Activated CD8-positive, alpha-beta T cell treated with anti-CD3 and anti-CD28 coated beads for 36 hours (primary cell): Measurements from ENCODE around the gene MAVS. TPM values are rescaled to one million over a fixed set of nuclear protein-coding genes. Genes with fewer than 3 reads are reported as not detected.

Experiments used
- ATAC-seq: fragments of 200-7000 bp; cut with Tn5 transposase; one replicate; pipeline ENCODE4 v1.10.0; 2021; ENCODE audit warnings: mild to moderate bottlenecking, moderate library complexity
- CTCF ChIA-PET: fragments of 350-600 bp; sonication (Branson Sonifier 250); formaldehyde crosslinking; loops from one replicate; lab custom pipeline; 2021; ENCODE audit warnings: antibody characterized with exemption; lab: Charles Lee
- POLR2A ChIA-PET: fragments of 350-600 bp; sonication (Branson Sonifier 250); formaldehyde crosslinking; loops from one replicate; lab custom pipeline; 2021; ENCODE audit warnings: antibody characterized with exemption; lab: Charles Lee
- DNase-seq: peaks from one replicate; pipeline ENCODE4 v3.0.0-alpha.2; 2020
- H3K27ac Mint-ChIP-seq: one replicate; pipeline ENCODE4 v1.8.0; 2021; ENCODE audit warnings: mild to moderate bottlenecking, mixed read lengths
- H3K27me3 Mint-ChIP-seq: one replicate; pipeline ENCODE4 v1.8.0; 2021; ENCODE audit warnings: mixed read lengths
- H3K36me3 Mint-ChIP-seq: one replicate; pipeline ENCODE4 v1.8.0; 2021; ENCODE audit warnings: low read depth, mixed read lengths
- H3K4me1 Mint-ChIP-seq: one replicate; pipeline ENCODE4 v1.8.0; 2021; ENCODE audit warnings: low read depth, mixed read lengths
- H3K4me3 Mint-ChIP-seq: one replicate; pipeline ENCODE4 v1.8.0; 2021; ENCODE audit warnings: mild to moderate bottlenecking, moderate library complexity, mixed read lengths
- H3K9me3 Mint-ChIP-seq: one replicate; pipeline ENCODE4 v1.8.0; 2021; ENCODE audit warnings: mixed read lengths
- intact Hi-C: fragments of 100-400 bp; cut with micrococcal nuclease; formaldehyde crosslinking; loops from one replicate; pipeline ENCODE4 v1.10.0; 2022
- total RNA-seq, 2 experiments: library from RNA; stranded (reverse); gene quantifications; one replicate each; pipeline ENCODE4 v1.2.3, GENCODE V29; 2021
- TF ChIP-seq, protein P1 (sequence below): fragments of 200-600 bp; IDR thresholded peaks from one replicate; pipeline ENCODE4 v1.8.0; 2022; ENCODE audit warnings: antibody characterized with exemption, mild to moderate bottlenecking

The MAVS gene
- total RNA-seq, 2 experiments from 2014 or later = 17.0 to 17.5 TPM

DNA sequence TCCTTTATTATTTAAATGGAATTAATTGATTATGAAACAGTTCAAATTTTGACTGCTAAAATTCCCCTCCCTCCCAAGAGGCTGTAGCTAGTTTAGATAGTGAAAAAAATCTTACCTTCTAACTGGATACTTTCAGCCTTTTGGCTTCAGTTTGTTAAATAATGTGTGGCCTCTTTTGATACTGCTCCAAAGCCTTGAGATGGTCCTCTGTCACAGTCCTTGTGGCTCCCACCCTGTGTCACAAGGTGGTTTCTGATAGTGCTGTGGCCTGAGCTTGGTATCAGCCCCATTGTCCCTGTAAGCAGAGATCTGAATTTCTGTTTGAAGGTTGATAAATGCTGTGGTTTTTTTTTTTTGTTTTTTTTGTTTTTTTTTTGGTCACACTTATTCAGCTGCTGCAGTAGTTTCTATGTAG is 63.3 kb downstream of the MAVS start:
- Mint-ChIP-seq H3K4me1 (peaks cover 48% of the 10 kb centered on the region), H3K27me3 (no peaks in the 10 kb centered on the region), H3K4me3 (no peak overlapping the region), H3K36me3 (peaks cover 61% of the 10 kb centered on the region), H3K9me3 (no peaks in the 10 kb centered on the region), H3K27ac (peak overlapping the region; percentile 52)
- DNase-seq (no peak), ATAC-seq (no peak)
- intact Hi-C loops = no loop called here
- TF ChIP-seq, protein P1, sequence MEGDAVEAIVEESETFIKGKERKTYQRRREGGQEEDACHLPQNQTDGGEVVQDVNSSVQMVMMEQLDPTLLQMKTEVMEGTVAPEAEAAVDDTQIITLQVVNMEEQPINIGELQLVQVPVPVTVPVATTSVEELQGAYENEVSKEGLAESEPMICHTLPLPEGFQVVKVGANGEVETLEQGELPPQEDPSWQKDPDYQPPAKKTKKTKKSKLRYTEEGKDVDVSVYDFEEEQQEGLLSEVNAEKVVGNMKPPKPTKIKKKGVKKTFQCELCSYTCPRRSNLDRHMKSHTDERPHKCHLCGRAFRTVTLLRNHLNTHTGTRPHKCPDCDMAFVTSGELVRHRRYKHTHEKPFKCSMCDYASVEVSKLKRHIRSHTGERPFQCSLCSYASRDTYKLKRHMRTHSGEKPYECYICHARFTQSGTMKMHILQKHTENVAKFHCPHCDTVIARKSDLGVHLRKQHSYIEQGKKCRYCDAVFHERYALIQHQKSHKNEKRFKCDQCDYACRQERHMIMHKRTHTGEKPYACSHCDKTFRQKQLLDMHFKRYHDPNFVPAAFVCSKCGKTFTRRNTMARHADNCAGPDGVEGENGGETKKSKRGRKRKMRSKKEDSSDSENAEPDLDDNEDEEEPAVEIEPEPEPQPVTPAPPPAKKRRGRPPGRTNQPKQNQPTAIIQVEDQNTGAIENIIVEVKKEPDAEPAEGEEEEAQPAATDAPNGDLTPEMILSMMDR = no peak
- ChIA-PET CTCF (no interaction called here), POLR2A (interaction anchor here (0.9 to 2.3 kb wide), 2 partner anchors 12 to 15 kb away, joined by 3 to 8 read pairs; no protein-coding TSS in a partner anchor)

DNA sequence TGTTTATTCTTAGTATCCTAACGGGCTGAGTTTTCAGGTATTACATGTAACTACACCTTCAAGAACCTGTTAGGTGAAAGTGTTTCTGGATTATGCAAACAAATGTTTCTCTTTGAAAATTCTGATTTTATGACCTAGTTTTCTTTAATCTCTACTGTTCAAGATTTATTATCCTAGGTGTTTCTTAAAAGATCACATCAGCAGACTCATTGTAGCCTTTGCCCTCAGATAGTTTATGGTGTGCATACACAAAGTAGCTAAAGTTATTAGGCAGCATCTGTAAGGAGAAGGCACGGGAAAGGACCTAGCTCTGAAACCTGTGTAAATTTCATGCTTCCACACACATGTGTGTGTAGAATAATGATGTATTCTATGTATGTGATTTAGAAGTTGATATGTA is 64.2 kb downstream of the MAVS start:
- ChIA-PET POLR2A (interaction anchor here (0.9 to 2.3 kb wide), 2 partner anchors 11 to 16 kb away, joined by 3 to 8 read pairs; no protein-coding TSS in a partner anchor), CTCF (no interaction called here)
- Mint-ChIP-seq H3K4me3 (no peak overlapping the region), H3K27ac (no peak overlapping the region), H3K36me3 (peaks cover 67% of the 10 kb centered on the region), H3K9me3 (no peaks in the 10 kb centered on the region), H3K4me1 (peaks cover 50% of the 10 kb centered on the region), H3K27me3 (no peaks in the 10 kb centered on the region)
- no peak for DNase-seq
- ATAC-seq = no peak
- intact Hi-C loops = no loop called here
- TF ChIP-seq, protein P1 = no peak

DNA sequence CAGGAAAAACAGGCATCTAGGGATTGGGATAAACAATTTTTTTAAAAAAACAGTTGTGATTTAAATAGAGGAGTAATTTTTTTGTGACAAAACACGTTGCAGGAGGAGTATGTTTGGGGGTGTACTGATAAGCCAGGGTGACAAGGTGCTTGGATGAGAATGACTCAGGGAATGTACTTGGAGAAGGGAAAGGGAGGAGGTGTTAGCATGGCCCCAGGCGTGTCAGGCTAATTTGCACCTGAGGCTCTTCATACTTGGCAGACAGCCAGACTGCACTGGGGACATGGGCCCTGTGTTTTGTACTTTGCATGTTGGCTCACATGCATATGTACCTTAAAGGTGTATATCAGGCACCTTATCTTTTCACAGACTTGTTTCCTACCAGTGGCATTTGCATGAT is 65.3 kb downstream of the MAVS start:
- Mint-ChIP-seq H3K27me3 (no peaks in the 10 kb centered on the region), H3K9me3 (no peaks in the 10 kb centered on the region), H3K36me3 (peaks cover 72% of the 10 kb centered on the region), H3K4me3 (no peak overlapping the region), H3K4me1 (peaks cover 49% of the 10 kb centered on the region), H3K27ac (peak overlapping the region; percentile 46)
- ChIA-PET POLR2A (interaction anchor here (1.4 kb wide), 1 partner anchor 11 kb away, joined by 4 read pairs; no protein-coding TSS in a partner anchor), CTCF (no interaction called here)
- intact Hi-C loops = no loop called here
- DNase-seq (no peak), ATAC-seq (no peak)
- TF ChIP-seq, protein P1 = no peak

DNA sequence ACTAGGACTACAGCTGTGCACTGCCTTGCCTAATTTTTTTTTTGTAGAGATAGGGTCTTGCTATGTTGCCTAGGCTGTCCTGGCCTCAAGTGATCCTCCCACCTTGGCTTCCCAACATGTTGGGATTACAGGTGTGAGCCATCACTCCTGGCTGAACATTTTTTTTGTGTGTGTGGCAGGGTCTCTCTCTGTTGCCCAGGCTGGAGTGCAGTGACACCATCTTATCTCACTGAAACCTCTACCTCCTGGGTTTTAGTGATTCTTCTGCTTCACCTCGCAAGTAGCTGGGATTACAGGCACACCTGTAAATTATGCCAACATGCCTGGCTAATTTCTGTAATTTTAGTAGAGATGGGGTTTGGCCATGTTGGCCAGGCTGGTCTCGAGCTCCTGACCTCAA is 67.8 kb downstream of the MAVS start:
- intact Hi-C loops = no loop called here
- CTCF ChIA-PET = interaction anchor here (1.3 kb wide), 1 partner anchor 60 kb away, joined by 3 read pairs; no protein-coding TSS in a partner anchor
- no peaks in the 10 kb centered on the region for H3K27me3 Mint-ChIP-seq
- peaks cover 70% of the 10 kb centered on the region for H3K36me3 Mint-ChIP-seq
- H3K4me3 Mint-ChIP-seq = no peak overlapping the region
- H3K27ac Mint-ChIP-seq = no peak overlapping the region
- DNase-seq = no peak
- H3K4me1 Mint-ChIP-seq = peaks cover 55% of the 10 kb centered on the region
- no peak for ATAC-seq
- TF ChIP-seq, protein P1 = no peak
- H3K9me3 Mint-ChIP-seq = no peaks in the 10 kb centered on the region
- POLR2A ChIA-PET = interaction anchor here (0.6 to 1.2 kb wide), 4 partner anchors 8 to 132 kb away, joined by 3 to 4 read pairs (median 3); no protein-coding TSS in a partner anchor

DNA sequence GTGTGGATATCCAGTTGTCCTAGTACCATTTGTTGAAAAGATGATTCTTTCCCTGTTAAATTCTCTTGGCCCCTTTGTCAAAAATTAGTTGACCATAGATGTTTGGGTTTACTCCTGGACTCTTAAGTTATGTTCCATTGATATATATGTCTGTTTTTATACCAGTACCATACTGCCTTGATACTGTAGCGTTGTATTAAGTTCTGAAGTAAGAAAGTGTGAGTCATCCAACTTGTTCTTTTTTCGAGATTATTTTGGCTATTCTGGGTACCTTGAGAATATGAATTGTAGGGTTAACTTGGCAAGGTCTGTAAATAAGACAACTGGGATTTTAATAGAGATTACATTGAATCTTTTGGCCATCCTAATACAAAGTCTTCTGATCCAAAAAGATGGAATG is 69.1 kb downstream of the MAVS start:
- DNase-seq = no peak
- CTCF ChIA-PET = interaction anchor here (1.3 kb wide), 1 partner anchor 61 kb away, joined by 3 read pairs; no protein-coding TSS in a partner anchor
- POLR2A ChIA-PET = interaction anchor here (0.6 to 1.2 kb wide), 3 partner anchors 9 to 175 kb away, joined by 3 to 4 read pairs (median 3); no protein-coding TSS in a partner anchor
- Mint-ChIP-seq H3K36me3 (peaks cover 64% of the 10 kb centered on the region), H3K27ac (peak overlapping the region; percentile 66), H3K4me1 (peaks cover 47% of the 10 kb centered on the region), H3K9me3 (no peaks in the 10 kb centered on the region), H3K27me3 (no peaks in the 10 kb centered on the region), H3K4me3 (no peak overlapping the region)
- ATAC-seq = no peak
- TF ChIP-seq, protein P1 = no peak
- intact Hi-C loops = no loop called here
